Pancreas (tissue), 10 donors: ENCODE measurements around the gene TMTC2. TPM values are rescaled to one million over a fixed set of nuclear protein-coding genes. Genes with fewer than 3 reads are reported as not detected.

ENCODE experiments used
- ATAC-seq, 4 donors: fragments of 200-7000 bp; cut with Tn5 transposase; one replicate each; pipeline versions ENCODE4 v1.8.0 to v1.9.1; 2020; ENCODE audit warnings: mild to moderate bottlenecking in 4 of 4, moderate library complexity in 4 of 4
- DNase-seq, 6 donors: peaks; one replicate each; pipeline ENCODE4 v3.0.0-alpha.2; 2020
- FAIRE-seq: peaks from 2 replicates; lab custom pipeline; 2012; peaks lifted over from hg19 to GRCh38; lab: Jason Lieb, UNC
- H3K27ac ChIP-seq, 4 donors: fragments of 200-600 bp; sonication (generic); 1 replicate in 3 of 4; 2 replicates in 1 of 4; pipeline versions ENCODE4 v1.5.0 to v1.8.0; 2020
- H3K27me3 ChIP-seq, 4 donors: fragments of 200-600 bp; one replicate each; pipeline ENCODE4 v1.8.0; 2021
- H3K36me3 ChIP-seq, 3 donors: fragments of 200-600 bp; sonication (generic) in 1 of 3; one replicate each; pipeline versions ENCODE4 v1.5.0 to v1.8.0; 2020 to 2021
- H3K4me1 ChIP-seq, 3 donors: fragments of 200-600 bp; one replicate each; pipeline ENCODE4 v1.8.0; 2021
- H3K4me3 ChIP-seq, 4 donors: fragments of 200-600 bp; sonication (generic) in 2 of 4; one replicate each; pipeline versions ENCODE4 v1.5.0 to v1.8.0; 2020 to 2021
- H3K9me3 ChIP-seq, 4 donors: fragments of 200-600 bp; one replicate each; pipeline ENCODE4 v1.8.0; 2021
- CTCF ChIP-seq, 4 donors: fragments of 200-600 bp; sonication (generic) in 3 of 4; IDR thresholded peaks; one replicate each; pipeline versions ENCODE4 v1.5.0 to v1.8.0; 2021; ENCODE audit warnings: antibody characterized with exemption in 4 of 4
- WGBS, 2 donors: extraction: QIAGEN DNeasy Blood & Tissue Kit; methylation state at CpG; one replicate each; pipeline ENCODE4 v1.1.7; 2013; 5-methylcytosine and 5-hydroxymethylcytosine counted together
- intact Hi-C, 3 donors: fragments of 100-400 bp; cut with DNase I; formaldehyde crosslinking; loops; one replicate each; pipeline versions ENCODE4 v1.11.1 to v1.14.2; 2022
- polyA plus RNA-seq, 2 donors: library from polyadenylated mRNA; stranded (reverse); fragments of 200-250 nt; gene quantifications; one replicate each; pipeline ENCODE4 v1.2.3, GENCODE V29; 2013
- total RNA-seq, 6 donors: library from RNA; stranded (reverse); fragmentation: NEBNext Ultra II Directional in 4 of 6; extraction: Animal tissue kit (Norgen Biotek cat#: 25700) in 4 of 6; gene quantifications; one replicate each; pipeline versions ENCODE4 v1.2.1 to v1.2.4, GENCODE V29; 2021 to 2023
- donor health status: healthy with polysubstance abuse.
- donor health status: DM: no; HTN: no; CAD: no; lungs with moderate emphysema.
- donor health status: DM: no; HTN: no; CAD: no.
- donor health status: control.
- donor health status: control.
- donor health status: Bipolar disorder and iron deficiency.
- donor health status: DM: yes; HTN: yes; CAD: no.
- donor health status: DM: no; HTN: no; CAD: no.
- donor health status: DM: no; HTN: no; CAD: no.
- donor health status: DM: yes; HTN: yes; CAD: no.

Gene TMTC2
- total and polyA plus RNA-seq, 8 donors = 5.3 to 14.4 (median 6.4) TPM

GRCh38 chr12:82874945-82875344 lies 188.2 kb downstream of the TMTC2 start:
- WGBS, 2 donors = 81 to 96% methylated on average over 1 of the region's 1 CpG
- DNase-seq = no peak
- TF ChIP-seq CTCF (IDR thresholded peaks at IDR 0.05) = no peak
- ATAC-seq = peak in 2 of 4 donors; percentile 21 to 44
- Histone ChIP-seq H3K9me3 (no peaks in the 10 kb centered on the region), H3K27ac (no peak overlapping the region), H3K36me3 (no peaks in the 10 kb centered on the region), H3K27me3 (no peaks in the 10 kb centered on the region), H3K4me3 (no peak overlapping the region), H3K4me1 (peaks cover 0 to 11% (median 3%) of the 10 kb centered on the region in 3 donors)
- intact Hi-C loops = no loop called here
- no peak for FAIRE-seq

- intact Hi-C loops = no loop called here
- no peaks in the 10 kb centered on the region for H3K27me3 ChIP-seq
- 38 to 47% methylated on average over 2 of the region's 2 CpGs for WGBS, 2 donors
- TF ChIP-seq CTCF (IDR thresholded peaks at IDR 0.05) = no peak
- H3K9me3 ChIP-seq = no peaks in the 10 kb centered on the region
- ATAC-seq (peak in 3 of 4 donors; percentile 48 to 59 (median 57)), FAIRE-seq (no peak), DNase-seq (no peak)
- H3K36me3 ChIP-seq = no peaks in the 10 kb centered on the region
- H3K27ac ChIP-seq = no peak overlapping the region
- H3K4me1 ChIP-seq = peaks cover 7 to 21% (median 15%) of the 10 kb centered on the region in 3 donors
- no peak overlapping the region for H3K4me3 ChIP-seq
Observed at GRCh38 chr12:82876075-82876474, 189.4 kb downstream of the TMTC2 start.

- no peak for FAIRE-seq
- ATAC-seq = no peak
- WGBS, 2 donors = 89 to 100% methylated on average over 1 of the region's 1 CpG
Observed at GRCh38 chr12:82877963-82878362, 191.3 kb downstream of the TMTC2 start.

GRCh38 chr12:82880442-82880901 lies 193.8 kb downstream of the TMTC2 start:
- H3K9me3 ChIP-seq = no peaks in the 10 kb centered on the region
- no peak overlapping the region for H3K4me3 ChIP-seq
- no peak for FAIRE-seq
- H3K27me3 ChIP-seq = no peaks in the 10 kb centered on the region
- H3K4me1 ChIP-seq = peaks cover 9 to 24% (median 18%) of the 10 kb centered on the region in 3 donors
- no peak for TF ChIP-seq CTCF (IDR thresholded peaks at IDR 0.05)
- intact Hi-C loops = no loop called here
- 8 to 9% methylated on average over 5 of the region's 5 CpGs for WGBS, 2 donors
- no peaks in the 10 kb centered on the region for H3K36me3 ChIP-seq
- ATAC-seq = peak; percentile 70 to 95 (median 88)
- peak in 4 of 6 donors; percentile 17 to 63 (median 34) for DNase-seq
- no peak overlapping the region for H3K27ac ChIP-seq

More at GRCh38 chr12:82877963-82878362, 191.3 kb downstream of the TMTC2 start:
- H3K36me3 ChIP-seq = no peaks in the 10 kb centered on the region
- H3K27me3 ChIP-seq = no peaks in the 10 kb centered on the region
- H3K4me1 ChIP-seq = peaks cover 9 to 24% (median 18%) of the 10 kb centered on the region in 3 donors
- intact Hi-C loops = no loop called here
- H3K27ac ChIP-seq = no peak overlapping the region
- TF ChIP-seq CTCF (IDR thresholded peaks at IDR 0.05) = no peak
- no peak overlapping the region for H3K4me3 ChIP-seq
- no peak for DNase-seq
- H3K9me3 ChIP-seq = no peaks in the 10 kb centered on the region
